ENCODE data around the gene FDX2.
A peak's percentile ranks its signal among the peaks of the same experiment; 100 is the strongest.

Gene FDX2

GRCh38 chr19:10289836-10290356, 25.9 kb downstream of the FDX2 start, which contains the start of gene ICAM5:
Gene ICAM5, plus strand, starts transcription at chr19:10289952. Its CDS starts 92 bp downstream, at chr19:10290044.
- no peak for TF ChIP-seq CTCF (IDR thresholded peaks at IDR 0.05)
- Histone ChIP-seq H3K27ac (no peak within 1 kb of the TSS), H3K4me3 (ENCODE audit: low read depth in 1 of 2, low read length in 1 of 2) (peak within 1 kb of the TSS; percentile 46 to 64), H3K27me3 (peaks cover 80% of the 10 kb centered on the region), H3K36me3 (peaks cover 14% of the 10 kb centered on the region), H3K4me1 (ENCODE audit: control insufficient read depth in 1 of 2, insufficient read depth in 1 of 2, low read depth in 1 of 2, low read length in 1 of 2) (peaks cover 74 to 87% of the 10 kb centered on the region in 2 experiments), H3K9me3 (peaks cover 5% of the 10 kb centered on the region)

DNA sequence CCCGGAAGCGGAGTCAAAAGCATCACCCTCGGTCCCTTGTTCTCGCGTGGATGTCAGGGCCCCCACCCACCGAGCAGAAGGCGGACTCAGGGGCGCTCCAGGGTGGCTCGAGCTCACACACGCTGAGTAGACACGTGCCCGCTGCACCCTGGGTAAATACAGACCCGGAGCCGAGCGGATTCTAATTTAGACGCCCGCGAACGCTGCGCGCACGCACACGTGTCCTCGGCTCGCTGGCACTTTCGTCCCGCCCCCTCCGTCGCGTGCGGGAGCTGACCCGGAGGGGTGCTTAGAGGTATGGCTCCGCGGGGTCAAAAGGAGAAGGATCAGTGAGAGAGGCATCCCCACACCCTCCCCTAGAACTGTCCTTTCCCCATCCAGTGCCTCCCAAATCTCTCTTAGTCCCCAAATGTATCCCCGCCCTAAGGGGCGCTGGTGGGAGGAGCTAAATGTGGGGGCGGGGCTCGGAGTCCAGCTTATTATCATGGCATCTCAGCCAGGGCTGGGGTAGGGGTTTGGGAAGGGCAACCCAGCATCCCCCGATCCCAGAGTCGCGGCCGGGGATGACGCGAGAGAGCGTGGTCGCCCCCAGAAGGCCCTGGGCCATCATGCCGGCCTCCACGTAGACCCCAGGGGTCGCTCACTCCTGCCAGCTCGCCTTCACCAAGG, 26.5 kb downstream of the FDX2 start:
- peaks cover 5% of the 10 kb centered on the region for H3K9me3 ChIP-seq
- peaks cover 73 to 81% of the 10 kb centered on the region in 2 experiments for H3K4me1 ChIP-seq (ENCODE audit: control insufficient read depth in 1 of 2, insufficient read depth in 1 of 2, low read depth in 1 of 2, low read length in 1 of 2)
- peaks cover 74% of the 10 kb centered on the region for H3K27me3 ChIP-seq
- no peak overlapping the region for H3K27ac ChIP-seq
- peaks cover 20% of the 10 kb centered on the region for H3K36me3 ChIP-seq
- H3K4me3 ChIP-seq (ENCODE audit: low read depth in 1 of 2, low read length in 1 of 2): peak overlapping the region; percentile 23 to 64
- no peak for TF ChIP-seq CTCF (IDR thresholded peaks at IDR 0.05)

DNA sequence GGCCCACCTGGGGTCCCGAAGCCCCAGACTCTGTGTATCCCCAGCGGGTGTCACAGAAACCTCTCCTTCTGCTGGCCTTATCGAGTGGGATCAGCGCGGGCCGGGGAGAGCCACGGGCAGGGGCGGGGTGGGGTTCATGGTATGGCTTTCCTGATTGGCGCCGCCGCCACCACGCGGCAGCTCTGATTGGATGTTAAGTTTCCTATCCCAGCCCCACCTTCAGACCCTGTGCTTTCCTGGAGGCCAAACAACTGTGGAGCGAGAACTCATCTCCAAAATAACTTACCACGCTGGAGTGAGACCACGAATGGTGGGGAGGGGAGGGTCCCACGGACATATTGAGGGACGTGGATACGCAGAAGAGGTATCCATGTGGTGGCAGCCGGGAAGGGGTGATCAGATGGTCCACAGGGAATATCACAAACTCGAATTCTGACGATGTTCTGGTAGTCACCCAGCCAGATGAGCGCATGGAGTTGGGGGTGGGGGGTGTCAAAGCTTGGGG, 27.1 kb downstream of the FDX2 start:
- Histone ChIP-seq H3K4me3 (ENCODE audit: low read depth in 1 of 2, low read length in 1 of 2) (peak overlapping the region; percentile 23 to 64), H3K27ac (no peak overlapping the region), H3K27me3 (peaks cover 68% of the 10 kb centered on the region), H3K9me3 (peaks cover 5% of the 10 kb centered on the region), H3K36me3 (peaks cover 26% of the 10 kb centered on the region), H3K4me1 (ENCODE audit: control insufficient read depth in 1 of 2, insufficient read depth in 1 of 2, low read depth in 1 of 2, low read length in 1 of 2) (peaks cover 73 to 80% of the 10 kb centered on the region in 2 experiments)
- TF ChIP-seq CTCF (IDR thresholded peaks at IDR 0.05): no peak

DNA sequence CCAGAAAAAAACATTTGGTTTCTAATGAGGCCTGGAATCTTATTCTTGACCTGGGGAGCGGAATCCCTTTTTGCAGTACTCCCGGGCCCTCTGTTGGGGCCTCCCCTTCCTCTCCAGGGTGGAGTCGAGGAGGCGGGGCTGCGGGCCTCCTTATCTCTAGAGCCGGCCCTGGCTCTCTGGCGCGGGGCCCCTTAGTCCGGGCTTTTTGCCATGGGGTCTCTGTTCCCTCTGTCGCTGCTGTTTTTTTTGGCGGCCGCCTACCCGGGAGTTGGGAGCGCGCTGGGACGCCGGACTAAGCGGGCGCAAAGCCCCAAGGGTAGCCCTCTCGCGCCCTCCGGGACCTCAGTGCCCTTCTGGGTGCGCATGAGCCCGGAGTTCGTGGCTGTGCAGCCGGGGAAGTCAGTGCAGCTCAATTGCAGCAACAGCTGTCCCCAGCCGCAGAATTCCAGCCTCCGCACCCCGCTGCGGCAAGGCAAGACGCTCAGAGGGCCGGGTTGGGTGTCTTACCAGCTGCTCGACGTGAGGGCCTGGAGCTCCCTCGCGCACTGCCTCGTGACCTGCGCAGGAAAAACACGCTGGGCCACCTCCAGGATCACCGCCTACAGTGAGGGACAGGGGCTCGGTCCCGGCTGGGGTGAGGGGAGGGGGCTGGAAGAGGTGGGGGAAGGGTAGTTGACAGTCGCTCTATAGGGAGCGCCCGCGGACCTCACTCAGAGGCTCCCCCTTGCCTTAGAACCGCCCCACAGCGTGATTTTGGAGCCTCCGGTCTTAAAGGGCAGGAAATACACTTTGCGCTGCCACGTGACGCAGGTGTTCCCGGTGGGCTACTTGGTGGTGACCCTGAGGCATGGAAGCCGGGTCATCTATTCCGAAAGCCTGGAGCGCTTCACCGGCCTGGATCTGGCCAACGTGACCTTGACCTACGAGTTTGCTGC, 28.7 kb downstream of the FDX2 start, which contains the start of gene ICAM4:
Gene ICAM4, plus strand, starts transcription at position 153 of the 935 bp plus-strand sequence. Its CDS starts 58 bp downstream, at position 211.
- TF ChIP-seq CTCF (IDR thresholded peaks at IDR 0.05): no peak
- peaks cover 42% of the 10 kb centered on the region for H3K36me3 ChIP-seq
- peak within 1 kb of the TSS; percentile 70 for H3K27ac ChIP-seq
- peak within 1 kb of the TSS; percentile 52 to 64 for H3K4me3 ChIP-seq (ENCODE audit: low read depth in 1 of 2, low read length in 1 of 2)
- H3K27me3 ChIP-seq: peaks cover 51% of the 10 kb centered on the region
- H3K4me1 ChIP-seq (ENCODE audit: control insufficient read depth in 1 of 2, insufficient read depth in 1 of 2, low read depth in 1 of 2, low read length in 1 of 2): peaks cover 60 to 64% of the 10 kb centered on the region in 2 experiments
- no peaks in the 10 kb centered on the region for H3K9me3 ChIP-seq

DNA sequence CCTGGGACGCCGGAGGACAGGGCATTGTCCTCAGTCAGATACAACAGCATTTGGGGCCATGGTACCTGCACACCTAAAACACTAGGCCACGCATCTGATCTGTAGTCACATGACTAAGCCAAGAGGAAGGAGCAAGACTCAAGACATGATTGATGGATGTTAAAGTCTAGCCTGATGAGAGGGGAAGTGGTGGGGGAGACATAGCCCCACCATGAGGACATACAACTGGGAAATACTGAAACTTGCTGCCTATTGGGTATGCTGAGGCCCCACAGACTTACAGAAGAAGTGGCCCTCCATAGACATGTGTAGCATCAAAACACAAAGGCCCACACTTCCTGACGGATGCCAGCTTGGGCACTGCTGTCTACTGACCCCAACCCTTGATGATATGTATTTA, 30.4 kb downstream of the FDX2 start:
- H3K4me3 ChIP-seq (ENCODE audit: low read depth in 1 of 2, low read length in 1 of 2): no peak overlapping the region
- H3K4me1 ChIP-seq (ENCODE audit: control insufficient read depth in 1 of 2, insufficient read depth in 1 of 2, low read depth in 1 of 2, low read length in 1 of 2): peaks cover 43 to 47% of the 10 kb centered on the region in 2 experiments
- peaks cover 54% of the 10 kb centered on the region for H3K36me3 ChIP-seq
- peaks cover 35% of the 10 kb centered on the region for H3K27me3 ChIP-seq
- TF ChIP-seq CTCF (IDR thresholded peaks at IDR 0.05): no peak
- H3K27ac ChIP-seq: peak overlapping the region; percentile 70
- H3K9me3 ChIP-seq: no peaks in the 10 kb centered on the region

Measured in neutrophil (primary cell).